A673 (cell line): ENCODE measurements around the gene MYO5A.

ENCODE experiments used
- CTCF ChIP-seq: fragments of 300-800, 200-600 bp; sonication (generic); conservative IDR thresholded peaks from 2 replicates; pipeline ENCODE4 v1.5.1; 2017; ENCODE audit warnings: low read depth, mild to moderate bottlenecking, antibody characterized with exemption, low read length, moderate library complexity, mixed read lengths
- EZH2 ChIP-seq: fragments of 200-600 bp; sonication (generic); IDR thresholded peaks from 2 replicates; pipeline ENCODE4 v1.6.1; 2017; ENCODE audit warnings: borderline replicate concordance, low read depth, mild to moderate bottlenecking, mixed read lengths, antibody characterized with exemption, low read length; ENCODE audit not compliant: poor library complexity, severe bottlenecking

DNA sequence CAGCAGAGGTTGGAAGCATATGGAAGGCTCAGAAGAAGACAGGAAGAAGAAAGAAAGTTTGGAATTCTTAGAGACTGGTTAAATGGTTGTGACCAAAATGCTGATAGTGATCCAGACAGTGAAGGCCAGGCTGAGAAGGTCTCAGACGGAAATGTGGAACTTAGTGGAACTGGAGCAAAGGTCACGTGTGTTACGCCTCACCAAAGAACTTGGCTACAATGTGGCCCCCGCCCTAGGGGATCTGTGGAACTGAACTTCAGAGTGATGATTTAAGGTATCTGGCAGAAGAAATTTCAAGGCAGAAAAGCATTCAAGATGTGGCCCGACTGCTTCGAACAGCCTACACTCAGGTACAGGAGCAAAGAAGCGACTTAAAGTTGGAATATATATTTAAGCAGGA, 83.1 kb downstream of the MYO5A start:
- no peak for TF ChIP-seq EZH2
- no peak for TF ChIP-seq CTCF
